Keratinocyte (primary cell): ENCODE measurements around the gene OAT.

Experiments
- CTCF ChIP-seq, 3 experiments: IDR thresholded peaks in 1 of 3; conservative IDR thresholded peaks in 1 of 3; optimal IDR thresholded peaks in 1 of 3; 2 replicates in 2 of 3; 3 replicates in 1 of 3; pipeline versions ENCODE3 to v1.5.1; 2011; ENCODE audit warnings: low read length in 3 of 3, mild to moderate bottlenecking in 3 of 3, moderate library complexity in 2 of 3, control low read depth in 1 of 3, inconsistent platforms in 1 of 3; ENCODE audit not compliant: insufficient read depth in 2 of 3; ENCODE audit errors: extremely low read depth in 1 of 3
- EZH2 ChIP-seq: IDR thresholded peaks from one replicate; pipeline ENCODE4 v1.6.1; 2012; ENCODE audit warnings: inconsistent platforms, mild to moderate bottlenecking, low read length, moderate library complexity

- TF ChIP-seq CTCF (optimal IDR thresholded peaks at IDR 0.05 in 1 of 3, IDR thresholded peaks at IDR 0.05 in 1 of 3, conservative IDR thresholded peaks at IDR 0.05 in 1 of 3; ENCODE audit: extremely low read depth in 1 of 3, insufficient read depth in 2 of 3, low read length in 3 of 3) (no peak), EZH2 (no peak)
These were observed 14.7 kb upstream of the OAT start for GRCh38 chr10:124433461-124433860.
